HG02943 (cell line): ENCODE results near the gene PYGB.

ENCODE experiments used
- ATAC-seq: cut with Tn5 transposase; IDR thresholded peaks from one replicate; pipeline ENCODE4 v1.9.1; 2021; ENCODE audit warnings: mild to moderate bottlenecking, low read depth, moderate library complexity; ENCODE audit not compliant: unreplicated experiment

PYGB gene

DNA sequence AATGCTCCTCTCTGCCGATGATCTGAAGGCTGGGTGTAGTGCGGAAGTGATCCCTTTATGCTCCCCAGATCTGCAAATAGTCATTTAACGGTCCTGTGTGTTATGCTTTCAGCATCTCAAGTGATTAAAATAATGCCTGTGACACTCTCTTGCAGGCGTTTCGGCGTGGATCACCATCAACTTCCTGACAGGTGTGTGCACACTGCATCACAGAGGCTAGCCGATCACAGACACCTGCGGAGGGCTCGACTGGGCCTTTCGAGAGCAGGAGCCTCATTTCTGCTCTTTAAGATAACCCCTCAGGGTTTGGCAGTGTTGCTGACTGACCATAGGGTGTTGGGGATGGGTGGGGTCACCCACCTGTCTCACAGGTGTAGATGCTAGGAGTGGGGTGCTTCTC lies 32.4 kb upstream of the PYGB start:
- no peak for ATAC-seq

DNA sequence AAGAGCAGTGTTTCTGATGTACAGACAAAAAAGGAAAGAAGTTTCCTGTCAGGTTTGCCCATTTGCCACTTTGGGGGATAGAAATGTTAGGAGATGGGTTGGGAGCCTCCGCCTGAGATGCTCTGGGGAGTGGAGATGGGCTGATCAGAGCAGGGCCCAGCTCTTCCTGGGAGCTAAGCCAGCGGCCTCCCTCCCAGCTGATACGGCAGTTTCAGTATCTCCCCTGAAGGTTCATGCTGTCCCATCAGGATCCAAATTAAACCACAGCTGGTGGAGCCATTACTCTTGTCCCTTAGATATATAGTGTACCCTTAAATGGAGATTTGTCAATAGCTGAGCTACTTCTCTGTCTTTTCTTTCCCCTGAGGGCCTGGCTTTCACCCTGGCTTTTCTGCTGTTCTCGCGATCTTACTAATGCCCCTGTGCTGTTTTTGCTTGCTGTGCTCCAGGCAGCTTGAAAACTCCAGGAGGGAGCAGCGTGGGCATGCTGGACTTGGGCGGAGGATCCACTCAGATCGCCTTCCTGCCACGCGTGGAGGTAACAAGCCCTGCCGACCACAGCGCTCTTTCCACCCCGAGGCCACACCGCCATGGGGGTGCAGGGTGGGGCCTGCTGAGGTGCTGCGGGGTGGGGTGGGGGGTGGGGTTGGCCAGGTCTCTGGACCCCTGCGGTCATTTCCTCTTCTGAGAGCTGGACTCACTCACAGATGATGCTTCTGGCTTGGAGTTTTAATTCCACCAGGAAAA lies 31.5 kb upstream of the PYGB start:
- ATAC-seq: no peak

- ATAC-seq: no peak
Measured at GRCh38 chr20:25217161-25218108, 30.4 kb upstream of the PYGB start.

GRCh38 chr20:25218109-25218486 lies 29.8 kb upstream of the PYGB start:
- ATAC-seq: no peak

- ATAC-seq: no peak
Measured at GRCh38 chr20:25218492-25218891, 29.4 kb upstream of the PYGB start.

DNA sequence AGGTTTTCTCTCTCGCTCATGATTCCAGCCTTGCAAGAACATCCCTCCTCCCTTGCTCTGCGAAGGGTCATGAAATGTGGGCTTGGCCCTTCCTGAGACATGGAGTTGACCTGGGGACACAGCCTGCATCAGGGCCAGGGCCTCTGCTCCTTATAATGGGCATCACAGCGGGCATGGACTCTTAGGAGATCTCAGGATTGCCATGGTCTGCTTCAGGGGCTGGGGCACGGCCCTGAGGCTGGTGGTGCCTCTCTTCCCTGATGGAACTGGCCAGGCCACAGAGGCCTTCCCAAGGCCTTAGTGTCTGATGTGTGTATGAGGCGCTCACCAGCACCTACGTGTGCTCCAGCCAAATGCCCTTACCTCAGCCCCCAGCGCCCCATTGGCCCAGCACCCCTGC lies 28.5 kb upstream of the PYGB start:
- no peak for ATAC-seq

- no peak for ATAC-seq
Measured at GRCh38 chr20:25220021-25220730, 27.7 kb upstream of the PYGB start.

GRCh38 chr20:25220810-25221591 lies 26.9 kb upstream of the PYGB start:
- ATAC-seq: no peak

DNA sequence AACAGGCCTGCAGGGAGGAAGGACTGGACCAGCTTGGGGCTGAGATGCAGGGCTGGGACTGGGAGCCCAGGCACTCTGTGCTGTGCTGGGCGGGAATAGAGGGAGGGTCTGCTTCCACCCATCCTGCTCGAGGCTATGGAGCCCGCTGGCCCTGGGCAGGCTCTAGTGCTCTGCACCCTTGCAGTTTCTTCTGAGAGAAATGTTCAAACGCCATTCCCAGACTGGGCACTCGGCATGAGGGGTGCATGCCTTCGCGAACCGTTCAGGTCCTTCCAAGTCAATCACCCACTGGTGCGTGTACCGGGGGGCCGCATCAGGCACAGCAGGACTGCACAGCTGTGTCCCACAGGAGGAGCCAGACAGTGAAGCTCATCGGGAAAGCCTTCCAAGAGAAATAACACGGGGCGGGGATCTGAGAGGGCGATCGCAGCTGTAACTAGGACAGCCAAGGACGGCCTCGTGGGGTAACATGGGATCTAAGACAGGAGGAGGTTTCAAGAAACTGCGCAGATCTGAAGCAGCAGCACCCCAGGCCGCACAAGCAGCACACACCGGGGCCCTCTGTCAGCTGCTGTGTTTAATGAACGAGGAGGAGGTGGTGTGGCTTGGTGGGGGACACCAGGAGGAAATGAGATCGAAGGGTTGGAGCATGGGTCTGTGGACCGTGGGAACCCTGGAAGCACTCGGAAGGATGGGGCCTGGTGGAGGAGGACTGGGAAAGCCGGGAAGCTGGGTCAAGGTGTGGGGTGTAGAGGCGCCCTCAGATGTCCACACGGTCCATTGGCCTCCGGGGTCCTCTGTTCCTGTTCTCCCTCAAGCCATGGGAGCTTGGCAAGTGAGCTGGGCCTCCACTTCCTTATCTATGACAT lies 26.1 kb upstream of the PYGB start:
- no peak for ATAC-seq

GRCh38 chr20:25222461-25223178 lies 25.3 kb upstream of the PYGB start:
- ATAC-seq: no peak

GRCh38 chr20:25223179-25223661 lies 24.7 kb upstream of the PYGB start:
- no peak for ATAC-seq

- ATAC-seq: no peak
Measured at GRCh38 chr20:25223765-25224720, 23.8 kb upstream of the PYGB start.

DNA sequence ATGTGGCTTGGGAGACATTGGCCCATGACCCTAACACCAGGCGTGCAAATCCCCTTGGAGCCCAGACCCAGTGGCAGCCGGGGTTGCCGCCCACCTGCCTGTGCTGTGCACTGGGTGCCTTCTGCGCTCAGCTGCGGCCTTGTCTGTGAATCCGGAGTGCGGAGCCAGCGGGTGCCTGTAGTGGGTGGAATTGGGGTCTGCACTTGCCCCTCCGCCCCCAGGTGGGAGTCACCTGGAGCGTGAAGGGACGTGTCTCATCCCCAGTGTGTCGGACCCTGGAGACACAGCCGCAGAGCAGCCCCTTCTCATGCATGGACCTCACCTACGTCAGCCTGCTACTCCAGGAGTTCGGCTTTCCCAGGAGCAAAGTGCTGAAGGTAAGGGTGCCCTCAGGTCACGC lies 22.9 kb upstream of the PYGB start:
- no peak for ATAC-seq

GRCh38 chr20:25225642-25226432 lies 22.0 kb upstream of the PYGB start:
- ATAC-seq: no peak

- ATAC-seq: no peak
Measured at GRCh38 chr20:25226433-25227316, 21.2 kb upstream of the PYGB start.
